HepG2 (cell line): Measurements from ENCODE around the gene RRP12. TPM values are rescaled to one million over a fixed set of nuclear protein-coding genes. Genes with fewer than 3 reads are reported as not detected.

ENCODE experiments used
- ATAC-seq: fragments of 200-7000 bp; cut with Tn5 transposase; 3 replicates; pipeline ENCODE4 v1.9.1; 2020; ENCODE audit warnings: mild to moderate bottlenecking, moderate library complexity
- BruUV-seq: library from RNA; stranded (reverse); fragments of 400-500 nt; replicated peaks from 2 replicates; lab custom pipeline; 2021; lab: Mats Ljungman, UMichigan
- CTCF ChIA-PET: fragments of 300-600 bp; formaldehyde crosslinking; extraction: SDS; loops from one replicate; lab custom pipeline; 2021; ENCODE audit warnings: low total read pairs, inconsistent platforms, low intra/inter-chr PET ratio; lab: Yijun Ruan, JAX
- POLR2A ChIA-PET: fragments of 350-600 bp; sonication (Branson Sonifier 250); formaldehyde crosslinking; loops from one replicate; lab custom pipeline; 2020; ENCODE audit warnings: antibody characterized with exemption, inconsistent platforms; lab: Yijun Ruan, JAX
- DNase-seq: peaks from one replicate; pipeline ENCODE4 v3.0.0-alpha.2; 2015; ENCODE audit warnings: low spot score
- FAIRE-seq: peaks from 3 replicates; lab custom pipeline; 2011; peaks lifted over from hg19 to GRCh38; lab: Jason Lieb, UNC
- H2AFZ ChIP-seq: one replicate; pipeline ENCODE4 v1.6.1; 2011; ENCODE audit warnings: low read length, inconsistent platforms
- H3K27ac ChIP-seq: fragments of 300-600 bp; 3 replicates; pipeline ENCODE4 v1.8.0; 2011; ENCODE audit warnings: mixed run types, mild to moderate bottlenecking, mixed read lengths, low read length, inconsistent platforms; ENCODE audit not compliant: insufficient read depth; ENCODE audit errors: extremely low read length
- H3K27me3 ChIP-seq, 2 experiments: fragments of 200-600 bp in 1 of 2; 2 replicates in 1 of 2; 3 replicates in 1 of 2; pipeline versions ENCODE4 v1.6.0 to v1.8.0; 2011; ENCODE audit warnings: low read length in 2 of 2, mild to moderate bottlenecking in 2 of 2, moderate library complexity in 2 of 2, inconsistent platforms in 1 of 2; ENCODE audit not compliant: insufficient read depth in 2 of 2, control insufficient read depth in 1 of 2
- H3K36me3 ChIP-seq, 2 experiments: fragments of 200-600 bp in 1 of 2; replicated peaks in 1 of 2; 2 replicates in 1 of 2; 3 replicates in 1 of 2; pipeline versions ENCODE4 v1.5.1 to v1.8.0; 2011; ENCODE audit warnings: low read length in 2 of 2, inconsistent platforms in 1 of 2; ENCODE audit not compliant: insufficient read depth in 2 of 2, control insufficient read depth in 1 of 2
- H3K4me1 ChIP-seq: 2 replicates; pipeline ENCODE4 v1.5.1; 2012; ENCODE audit warnings: low read length, inconsistent platforms; ENCODE audit not compliant: insufficient read depth
- H3K4me2 ChIP-seq: 2 replicates; pipeline ENCODE4 v1.6.0; 2011; ENCODE audit warnings: low read depth, low read length, inconsistent platforms
- H3K4me3 ChIP-seq, 3 experiments: fragments of 200-600 bp in 1 of 3; sonication (generic), shearing (Covaris generic) in 1 of 3; replicated peaks in 1 of 3; 2 replicates each; pipeline ENCODE4 v1.5.1; 2011 to 2016; ENCODE audit warnings: low read length in 3 of 3, inconsistent platforms in 2 of 3, low read depth in 2 of 3, mild to moderate bottlenecking in 2 of 3, control low read depth in 1 of 3, mixed read lengths in 1 of 3; ENCODE audit not compliant: insufficient read depth in 1 of 3
- H3K79me2 ChIP-seq: one replicate; pipeline ENCODE4 v1.6.1; 2011; ENCODE audit warnings: low read length, inconsistent platforms; ENCODE audit not compliant: insufficient read depth
- H3K9ac ChIP-seq: 2 replicates; pipeline ENCODE4 v1.6.0; 2011; ENCODE audit warnings: mild to moderate bottlenecking, low read depth, low read length, inconsistent platforms; ENCODE audit not compliant: insufficient read depth
- H3K9me3 ChIP-seq: 2 replicates; pipeline ENCODE4 v1.5.1; 2012; ENCODE audit warnings: mild to moderate bottlenecking, low read length
- H4K20me1 ChIP-seq: 2 replicates; pipeline ENCODE4 v1.6.0; 2011; ENCODE audit warnings: inconsistent platforms, mild to moderate bottlenecking, low read length, moderate library complexity; ENCODE audit not compliant: insufficient read depth
- ATF4 ChIP-seq, 2 experiments: fragments of 450-650 bp in 1 of 2; sonication (generic) in 1 of 2; formaldehyde crosslinking; IDR thresholded peaks; 2 replicates each; pipeline versions ENCODE4 v1.5.0 to v1.8.0; 2020 to 2022; ENCODE audit warnings: mild to moderate bottlenecking in 1 of 2, missing genetic modification reagents in 1 of 2
- EP300 ChIP-seq, 3 experiments: sonication (generic) in 1 of 3; formaldehyde crosslinking in 1 of 3; IDR thresholded peaks; 2 replicates each; pipeline versions ENCODE4 v1.5.1 to v1.6.1; 2011 to 2020; ENCODE audit warnings: low read depth in 2 of 3, low read length in 2 of 3, borderline replicate concordance in 1 of 3, improper control_type of control experiment in 1 of 3, mild to moderate bottlenecking in 1 of 3, missing genetic modification reagents in 1 of 3, moderate library complexity in 1 of 3
- MAFF ChIP-seq: IDR thresholded peaks from 2 replicates; pipeline ENCODE4 v1.6.1; 2011; ENCODE audit warnings: low read depth, low read length, improper control_type of control experiment
- ONECUT2 ChIP-seq: sonication (generic); formaldehyde crosslinking; IDR thresholded peaks from 2 replicates; pipeline ENCODE4 v1.4.0; 2020; ENCODE audit warnings: missing genetic modification reagents
- ZNF775 ChIP-seq: sonication (generic); formaldehyde crosslinking; IDR thresholded peaks from 2 replicates; pipeline ENCODE4 v1.4.0; 2020; ENCODE audit warnings: missing genetic modification reagents, mild to moderate bottlenecking, moderate library complexity, borderline replicate concordance
- WGBS: methylation state at CpG from one replicate; pipeline ENCODE4 v1.1.6; 2017; ENCODE audit warnings: low lambda C conversion rate; 5-methylcytosine and 5-hydroxymethylcytosine counted together
- in situ Hi-C: cut with HindIII; loops from 2 replicates; pipeline ENCODE4 v1.10.0; 2017; ENCODE audit warnings: low pct_unique_long_range_greater_than_20kb; ENCODE audit not compliant: extremely low pct_ligation_motif_present
- intact Hi-C: fragments of 100-400 bp; cut with micrococcal nuclease; formaldehyde crosslinking; loops from one replicate; pipeline ENCODE4 v1.10.0; 2022; ENCODE audit not compliant: unreplicated experiment
- polyA plus RNA-seq, 8 experiments: library from polyadenylated mRNA; depleted of rRNA in 3 of 8; stranded (reverse) in 7 of 8; unstranded in 1 of 8; fragments of >200 nt; fragmentation: Illumina TruSeq in 4 of 8; extraction: Trizol in 4 of 8; gene quantifications; 2 replicates each; pipeline versions ENCODE4 v1.2.1 to v1.2.3, GENCODE V29; 2011 to 2016; ENCODE audit warnings: low read depth in 4 of 8, missing spikeins in 1 of 8, mixed read lengths in 1 of 8; ENCODE audit not compliant: insufficient read depth in 1 of 8
- total RNA-seq, 5 experiments: library from RNA; depleted of rRNA; stranded (reverse); fragments of >200 nt; fragmentation: Illumina TruSeq; extraction: Trizol; gene quantifications; 2 replicates each; pipeline ENCODE4 v1.2.3, GENCODE V29; 2016; ENCODE audit warnings: low read depth in 1 of 5
- TF ChIP-seq, protein P1 (sequence below): sonication (generic); formaldehyde crosslinking; conservative IDR thresholded peaks from 2 replicates; pipeline ENCODE4 v1.4.0; 2020; ENCODE audit warnings: missing genetic modification reagents
- TF ChIP-seq, protein P2 (sequence below): sonication (generic); formaldehyde crosslinking; IDR thresholded peaks from 2 replicates; pipeline ENCODE4 v1.5.1; 2020; ENCODE audit warnings: missing genetic modification reagents, mild to moderate bottlenecking, borderline replicate concordance
- TF ChIP-seq, protein P3 (sequence below): IDR thresholded peaks from 2 replicates; pipeline ENCODE4 v1.6.1; 2012; ENCODE audit warnings: low read depth, low read length, improper control_type of control experiment

The RRP12 gene
- total and polyA plus RNA-seq, 2 of the 13 experiments (the other 11 are each of a cell fraction or from before 2014, with no cell fraction given), result 13.2 to 39.4 TPM

DNA sequence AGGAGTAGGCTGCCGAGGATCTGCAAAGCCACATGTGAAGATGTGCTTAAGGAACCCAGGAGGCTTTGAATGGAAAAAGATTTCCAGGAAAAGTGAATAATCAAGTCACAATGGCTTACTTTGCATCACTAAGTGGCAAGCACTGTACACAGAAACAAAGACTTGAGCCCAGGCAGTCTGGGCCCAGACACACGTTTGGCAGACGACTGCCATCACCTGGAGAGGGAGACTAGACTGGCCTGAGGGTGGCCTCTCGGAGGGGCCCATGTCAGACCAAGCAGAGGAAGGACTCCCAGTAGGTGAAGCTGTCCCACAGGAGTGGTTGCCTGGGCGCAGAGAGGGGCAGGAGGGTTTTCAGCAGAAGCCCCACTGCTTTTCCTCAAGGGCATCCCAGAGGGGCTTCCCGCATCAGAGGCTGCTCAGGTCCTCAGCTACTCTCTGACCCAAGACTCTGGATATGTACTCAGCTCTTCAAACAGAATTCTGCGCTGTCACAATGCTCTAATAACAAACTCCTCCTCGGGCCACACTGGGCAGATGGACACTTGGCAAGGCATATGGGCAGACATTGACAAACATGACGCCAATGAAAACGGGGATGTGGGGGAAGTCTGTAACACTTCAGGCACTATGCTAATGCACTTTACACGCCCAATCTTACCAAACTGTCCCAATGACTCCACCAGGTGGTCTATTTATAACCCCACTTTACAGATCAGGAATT, 38.7 kb downstream of the RRP12 start:
- no peak for FAIRE-seq

More for the DNA sequence above, 38.7 kb downstream of the RRP12 start:
- no peak overlapping the region for H3K4me2 ChIP-seq
- no peak overlapping the region for H2AFZ ChIP-seq
- DNase-seq (no peak), ATAC-seq (no peak)
- intact Hi-C loops, result no loop called here
- ChIA-PET POLR2A (interaction anchor here (1.6 kb wide), 1 partner anchor 39 kb away, joined by 4 read pairs; the partner anchor contains the start of gene RRP12), CTCF (no interaction called here)
- in situ Hi-C loops, result no loop called here
- no peaks in the 10 kb centered on the region for H3K9me3 ChIP-seq
- no peaks in the 10 kb centered on the region for H3K4me1 ChIP-seq
- 87% methylated on average over 7 of the region's 11 CpGs for WGBS
- H3K36me3 ChIP-seq, result peaks cover 35 to 72% of the 10 kb centered on the region in 2 experiments
- no peak overlapping the region for H3K9ac ChIP-seq
- BruUV-seq, result no TSS peak
- H4K20me1 ChIP-seq, result no peaks in the 10 kb centered on the region
- no peak overlapping the region for H3K4me3 ChIP-seq
- no peak overlapping the region for H3K27ac ChIP-seq
- H3K79me2 ChIP-seq, result no peaks in the 10 kb centered on the region
- TF ChIP-seq, protein P1, sequence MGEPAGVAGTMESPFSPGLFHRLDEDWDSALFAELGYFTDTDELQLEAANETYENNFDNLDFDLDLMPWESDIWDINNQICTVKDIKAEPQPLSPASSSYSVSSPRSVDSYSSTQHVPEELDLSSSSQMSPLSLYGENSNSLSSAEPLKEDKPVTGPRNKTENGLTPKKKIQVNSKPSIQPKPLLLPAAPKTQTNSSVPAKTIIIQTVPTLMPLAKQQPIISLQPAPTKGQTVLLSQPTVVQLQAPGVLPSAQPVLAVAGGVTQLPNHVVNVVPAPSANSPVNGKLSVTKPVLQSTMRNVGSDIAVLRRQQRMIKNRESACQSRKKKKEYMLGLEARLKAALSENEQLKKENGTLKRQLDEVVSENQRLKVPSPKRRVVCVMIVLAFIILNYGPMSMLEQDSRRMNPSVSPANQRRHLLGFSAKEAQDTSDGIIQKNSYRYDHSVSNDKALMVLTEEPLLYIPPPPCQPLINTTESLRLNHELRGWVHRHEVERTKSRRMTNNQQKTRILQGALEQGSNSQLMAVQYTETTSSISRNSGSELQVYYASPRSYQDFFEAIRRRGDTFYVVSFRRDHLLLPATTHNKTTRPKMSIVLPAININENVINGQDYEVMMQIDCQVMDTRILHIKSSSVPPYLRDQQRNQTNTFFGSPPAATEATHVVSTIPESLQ (CRISPR knock-in tag), result no peak
- no peak for TF ChIP-seq ONECUT2
- no peak for TF ChIP-seq ATF4 (CRISPR knock-in tag; IDR thresholded peaks at IDR 0.05)
- TF ChIP-seq MAFF, result no peak
- no peak for TF ChIP-seq EP300 (IDR thresholded peaks at IDR 0.05; ENCODE audit: low read depth in 2 of 2, low read length in 2 of 2)
- TF ChIP-seq EP300 (CRISPR knock-in tag; IDR thresholded peaks at IDR 0.05; ENCODE audit: borderline replicate concordance), result no peak
- TF ChIP-seq, protein P2, sequence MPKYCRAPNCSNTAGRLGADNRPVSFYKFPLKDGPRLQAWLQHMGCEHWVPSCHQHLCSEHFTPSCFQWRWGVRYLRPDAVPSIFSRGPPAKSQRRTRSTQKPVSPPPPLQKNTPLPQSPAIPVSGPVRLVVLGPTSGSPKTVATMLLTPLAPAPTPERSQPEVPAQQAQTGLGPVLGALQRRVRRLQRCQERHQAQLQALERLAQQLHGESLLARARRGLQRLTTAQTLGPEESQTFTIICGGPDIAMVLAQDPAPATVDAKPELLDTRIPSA (CRISPR knock-in tag), result no peak
- TF ChIP-seq, protein P3, sequence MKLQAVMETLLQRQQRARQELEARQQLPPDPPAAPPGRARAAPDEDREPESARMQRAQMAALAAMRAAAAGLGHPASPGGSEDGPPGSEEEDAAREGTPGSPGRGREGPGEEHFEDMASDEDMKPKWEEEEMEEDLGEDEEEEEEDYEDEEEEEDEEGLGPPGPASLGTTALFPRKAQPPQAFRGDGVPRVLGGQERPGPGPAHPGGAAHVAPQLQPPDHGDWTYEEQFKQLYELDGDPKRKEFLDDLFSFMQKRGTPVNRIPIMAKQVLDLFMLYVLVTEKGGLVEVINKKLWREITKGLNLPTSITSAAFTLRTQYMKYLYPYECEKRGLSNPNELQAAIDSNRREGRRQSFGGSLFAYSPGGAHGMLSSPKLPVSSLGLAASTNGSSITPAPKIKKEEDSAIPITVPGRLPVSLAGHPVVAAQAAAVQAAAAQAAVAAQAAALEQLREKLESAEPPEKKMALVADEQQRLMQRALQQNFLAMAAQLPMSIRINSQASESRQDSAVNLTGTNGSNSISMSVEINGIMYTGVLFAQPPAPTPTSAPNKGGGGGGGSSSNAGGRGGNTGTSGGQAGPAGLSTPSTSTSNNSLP, result no peak
- no peak for TF ChIP-seq ZNF775 (CRISPR knock-in tag)
- H3K27me3 ChIP-seq, result no peaks in the 10 kb centered on the region
